IPS-18a (cell line): ENCODE measurements around the gene ENTREP3.
"Not testable (repeated sequence)": the region's sequence is repeated elsewhere in the genome, so short reads cannot be mapped to it uniquely, and the experiment has no call there.

Experiments
- H3K27ac ChIP-seq: one replicate; pipeline ENCODE4 v1.5.1; 2013; ENCODE audit warnings: low read length
- H3K27me3 ChIP-seq: one replicate; pipeline ENCODE4 v1.6.1; 2013; ENCODE audit warnings: mild to moderate bottlenecking, low read length; ENCODE audit not compliant: control insufficient read depth, insufficient read depth
- H3K36me3 ChIP-seq: one replicate; pipeline ENCODE4 v1.6.1; 2013; ENCODE audit warnings: low read depth, low read length; ENCODE audit not compliant: control insufficient read depth
- H3K4me1 ChIP-seq: one replicate; pipeline ENCODE4 v1.6.1; 2013; ENCODE audit warnings: low read depth, low read length; ENCODE audit not compliant: control insufficient read depth
- H3K4me3 ChIP-seq: one replicate; pipeline ENCODE4 v1.5.1; 2013; ENCODE audit warnings: low read length
- H3K9ac ChIP-seq: one replicate; pipeline ENCODE4 v1.6.1; 2013; ENCODE audit warnings: mild to moderate bottlenecking, low read length, moderate library complexity
- H3K9me3 ChIP-seq: one replicate; pipeline ENCODE4 v1.6.1; 2013; ENCODE audit warnings: low read depth, low read length; ENCODE audit not compliant: control insufficient read depth

ENTREP3 gene

GRCh38 chr1:155245163-155245524 lies 10.1 kb downstream of the ENTREP3 start:
- peak overlapping the region; percentile 59 for H3K27ac ChIP-seq
- peaks cover 4% of the 10 kb centered on the region for H3K4me1 ChIP-seq

GRCh38 chr1:155244368-155245162 lies 10.7 kb downstream of the ENTREP3 start:
- Histone ChIP-seq H3K27ac (peak overlapping the region; percentile 59), H3K4me1 (peaks cover 4% of the 10 kb centered on the region), H3K4me3 (peak overlapping the region; percentile 55), H3K9me3 (no peaks in the 10 kb centered on the region), H3K27me3 (no peaks in the 10 kb centered on the region), H3K9ac (peak overlapping the region; percentile 67), H3K36me3 (peaks cover 17% of the 10 kb centered on the region)

More at GRCh38 chr1:155245163-155245524, 10.1 kb downstream of the ENTREP3 start:
- Histone ChIP-seq H3K9ac (peak overlapping the region; percentile 67), H3K9me3 (no peaks in the 10 kb centered on the region), H3K4me3 (peak overlapping the region; percentile 55), H3K36me3 (peaks cover 17% of the 10 kb centered on the region), H3K27me3 (no peaks in the 10 kb centered on the region)

GRCh38 chr1:155242805-155243358 lies 12.4 kb downstream of the ENTREP3 start:
- Histone ChIP-seq H3K27me3 (no peaks in the 10 kb centered on the region), H3K36me3 (peaks cover 11% of the 10 kb centered on the region), H3K9me3 (no peaks in the 10 kb centered on the region), H3K4me1 (peaks cover 4% of the 10 kb centered on the region), H3K27ac (no peak overlapping the region), H3K9ac (no peak overlapping the region), H3K4me3 (peak overlapping the region; percentile 55)

GRCh38 chr1:155241841-155242264 lies 13.4 kb downstream of the ENTREP3 start:
- Histone ChIP-seq H3K4me3 (no peak overlapping the region), H3K9ac (no peak overlapping the region), H3K4me1 (peaks cover 4% of the 10 kb centered on the region), H3K27ac (no peak overlapping the region), H3K36me3 (peaks cover under 1% of the 10 kb centered on the region), H3K9me3 (no peaks in the 10 kb centered on the region), H3K27me3 (no peaks in the 10 kb centered on the region)

GRCh38 chr1:155241069-155241679 lies 14.1 kb downstream of the ENTREP3 start:
- Histone ChIP-seq H3K4me1 (peaks cover 4% of the 10 kb centered on the region), H3K36me3 (no peaks in the 10 kb centered on the region), H3K27ac (no peak overlapping the region), H3K27me3 (no peaks in the 10 kb centered on the region), H3K9me3 (no peaks in the 10 kb centered on the region), H3K9ac (no peak overlapping the region), H3K4me3 (peak overlapping the region; percentile 49)

GRCh38 chr1:155236451-155236850 lies 18.8 kb downstream of the ENTREP3 start:
- H3K36me3 ChIP-seq: no peaks in the 10 kb centered on the region
- no peaks in the 10 kb centered on the region for H3K4me1 ChIP-seq
- H3K9ac ChIP-seq: no peak overlapping the region
- H3K4me3 ChIP-seq: no peak overlapping the region
- no peaks in the 10 kb centered on the region for H3K27me3 ChIP-seq
- no peaks in the 10 kb centered on the region for H3K9me3 ChIP-seq
- H3K27ac ChIP-seq: no peak overlapping the region

- H3K9ac ChIP-seq, H3K27me3 ChIP-seq, H3K36me3 ChIP-seq, H3K9me3 ChIP-seq, H3K27ac ChIP-seq, H3K4me1 ChIP-seq, H3K4me3 ChIP-seq: not testable (repeated sequence)
Measured at GRCh38 chr1:155235375-155235774, 19.9 kb downstream of the ENTREP3 start.

- H3K36me3 ChIP-seq, H3K4me3 ChIP-seq, H3K27me3 ChIP-seq, H3K9ac ChIP-seq, H3K9me3 ChIP-seq, H3K27ac ChIP-seq, H3K4me1 ChIP-seq: not testable (repeated sequence)
Measured at GRCh38 chr1:155233502-155233901, 21.8 kb downstream of the ENTREP3 start.

- H3K4me3 ChIP-seq, H3K9ac ChIP-seq, H3K27ac ChIP-seq, H3K4me1 ChIP-seq, H3K36me3 ChIP-seq, H3K9me3 ChIP-seq, H3K27me3 ChIP-seq: not testable (repeated sequence)
Measured at GRCh38 chr1:155232001-155232978, 23.0 kb downstream of the ENTREP3 start.

- H3K4me3 ChIP-seq, H3K9ac ChIP-seq, H3K9me3 ChIP-seq, H3K27ac ChIP-seq, H3K27me3 ChIP-seq, H3K4me1 ChIP-seq, H3K36me3 ChIP-seq: not testable (repeated sequence)
Measured at GRCh38 chr1:155231302-155231701, 24.0 kb downstream of the ENTREP3 start.

- peak overlapping the region; percentile 99 for H3K27ac ChIP-seq
- peak overlapping the region; percentile 96 for H3K9ac ChIP-seq
- H3K4me1 ChIP-seq: peaks cover 13% of the 10 kb centered on the region
- peaks cover 8% of the 10 kb centered on the region for H3K27me3 ChIP-seq
- H3K9me3 ChIP-seq: no peaks in the 10 kb centered on the region
- no peaks in the 10 kb centered on the region for H3K36me3 ChIP-seq
- H3K4me3 ChIP-seq: peak overlapping the region; percentile 96
Measured at GRCh38 chr1:155228096-155228427, 27.2 kb downstream of the ENTREP3 start.
